Measurements from ENCODE around the gene BEND6.
A peak's percentile ranks its signal among the peaks of the same experiment; 100 is the strongest.

Gene BEND6

GRCh38 chr6:56970849-56971248 lies 15.9 kb downstream of the BEND6 start:
- H3K4me3 ChIP-seq (ENCODE audit: control insufficient read depth, low read depth, low read length): no peak overlapping the region
- DNase-seq (ENCODE audit: low read depth): no peak
- no peak for TF ChIP-seq CTCF (IDR thresholded peaks at IDR 0.05; ENCODE audit: control insufficient read depth, insufficient read depth, low read depth, low read length, missing control alignments)

GRCh38 chr6:56977192-56977591 lies 22.3 kb downstream of the BEND6 start:
- DNase-seq (ENCODE audit: low read depth): no peak
- H3K4me3 ChIP-seq (ENCODE audit: control insufficient read depth, low read depth, low read length): no peak overlapping the region
- no peak for TF ChIP-seq CTCF (IDR thresholded peaks at IDR 0.05; ENCODE audit: control insufficient read depth, insufficient read depth, low read depth, low read length, missing control alignments)

GRCh38 chr6:56978530-56978929 lies 23.6 kb downstream of the BEND6 start:
- no peak overlapping the region for H3K4me3 ChIP-seq (ENCODE audit: control insufficient read depth, low read depth, low read length)
- no peak for TF ChIP-seq CTCF (IDR thresholded peaks at IDR 0.05; ENCODE audit: control insufficient read depth, insufficient read depth, low read depth, low read length, missing control alignments)

GRCh38 chr6:56984361-56984760 lies 29.5 kb downstream of the BEND6 start:
- peak; percentile 54 for DNase-seq (ENCODE audit: low read depth)
- no peak overlapping the region for H3K4me3 ChIP-seq (ENCODE audit: control insufficient read depth, low read depth, low read length)
- TF ChIP-seq CTCF (IDR thresholded peaks at IDR 0.05; ENCODE audit: control insufficient read depth, insufficient read depth, low read depth, low read length, missing control alignments): no peak

More at GRCh38 chr6:56978530-56978929, 23.6 kb downstream of the BEND6 start:
- no peak for DNase-seq (ENCODE audit: low read depth)

- no peak for TF ChIP-seq CTCF (IDR thresholded peaks at IDR 0.05; ENCODE audit: control insufficient read depth, insufficient read depth, low read depth, low read length, missing control alignments)
- no peak for DNase-seq (ENCODE audit: low read depth)
- no peak overlapping the region for H3K4me3 ChIP-seq (ENCODE audit: control insufficient read depth, low read depth, low read length)
Observed at GRCh38 chr6:56984884-56985283, 30.0 kb downstream of the BEND6 start.

GRCh38 chr6:56986611-56987010 lies 31.7 kb downstream of the BEND6 start:
- H3K4me3 ChIP-seq (ENCODE audit: control insufficient read depth, low read depth, low read length): no peak overlapping the region
- no peak for TF ChIP-seq CTCF (IDR thresholded peaks at IDR 0.05; ENCODE audit: control insufficient read depth, insufficient read depth, low read depth, low read length, missing control alignments)
- no peak for DNase-seq (ENCODE audit: low read depth)

GRCh38 chr6:56988145-56988544 lies 33.2 kb downstream of the BEND6 start:
- no peak for TF ChIP-seq CTCF (IDR thresholded peaks at IDR 0.05; ENCODE audit: control insufficient read depth, insufficient read depth, low read depth, low read length, missing control alignments)
- H3K4me3 ChIP-seq (ENCODE audit: control insufficient read depth, low read depth, low read length): no peak overlapping the region
- no peak for DNase-seq (ENCODE audit: low read depth)
